SK-N-MC (cell line): Measurements from ENCODE around the gene MSH3.

Experiments
- DNase-seq: peaks from one replicate; pipeline ENCODE4 v3.0.0-alpha.2; 2011; ENCODE audit warnings: low read depth, low spot score
- H3K27ac ChIP-seq: fragments of 200-600 bp; sonication (generic); 2 replicates; pipeline ENCODE4 v1.5.1; 2016; ENCODE audit warnings: mixed run types
- H3K36me3 ChIP-seq: fragments of 200-600 bp; sonication (generic); 2 replicates; pipeline ENCODE4 v1.6.1; 2017; ENCODE audit warnings: antibody characterized with exemption, low read length, mixed read lengths; ENCODE audit not compliant: insufficient read depth
- H3K4me3 ChIP-seq: fragments of 200-600 bp; sonication (generic); 2 replicates; pipeline ENCODE4 v1.5.1; 2016
- H3K9ac ChIP-seq: fragments of 200-600 bp; sonication (generic); 2 replicates; pipeline ENCODE4 v1.8.0; 2017; ENCODE audit warnings: mixed run types, mixed read lengths; ENCODE audit not compliant: insufficient read length
- H3K9me3 ChIP-seq: fragments of 200-600 bp; sonication (generic); 2 replicates; pipeline ENCODE4 v1.6.1; 2017; ENCODE audit warnings: low read depth, mild to moderate bottlenecking, antibody characterized with exemption, low read length, moderate library complexity, mixed read lengths
- EZH2 ChIP-seq: fragments of 200-600 bp; sonication (generic); IDR thresholded peaks from one replicate; pipeline ENCODE4 v1.6.1; 2017; ENCODE audit warnings: antibody characterized with exemption
- FOXP2 ChIP-seq: optimal IDR thresholded peaks from 2 replicates; pipeline ENCODE3; 2011; ENCODE audit warnings: mild to moderate bottlenecking, moderate library complexity; ENCODE audit not compliant: insufficient read depth; ENCODE audit errors: extremely low read length, control extremely low read depth
- POLR2AphosphoS5 ChIP-seq: IDR thresholded peaks from 2 replicates; pipeline ENCODE4 v1.6.1; 2012; ENCODE audit warnings: mild to moderate bottlenecking, low read depth, low read length, borderline replicate concordance

The MSH3 gene

GRCh38 chr5:80740999-80741398, 86.5 kb downstream of the MSH3 start:
- TF ChIP-seq POLR2AphosphoS5 (no peak), EZH2 (no peak), FOXP2 (no peak)
- Histone ChIP-seq H3K9me3 (no peaks in the 10 kb centered on the region; the same call in 1 of the 2 replicates), H3K9ac (no peak overlapping the region), H3K27ac (no peak overlapping the region), H3K4me3 (no peak overlapping the region), H3K36me3 (peaks cover 34% of the 10 kb centered on the region)
- DNase-seq: no peak

GRCh38 chr5:80744149-80744548, 89.7 kb downstream of the MSH3 start:
- no peak for TF ChIP-seq EZH2
- no peak for TF ChIP-seq POLR2AphosphoS5
- TF ChIP-seq FOXP2: no peak
- no peak for DNase-seq
- Histone ChIP-seq H3K4me3 (no peak overlapping the region), H3K36me3 (peaks cover 51% of the 10 kb centered on the region), H3K9ac (no peak overlapping the region), H3K9me3 (no peaks in the 10 kb centered on the region; the same call in 1 of the 2 replicates), H3K27ac (no peak overlapping the region)

DNA sequence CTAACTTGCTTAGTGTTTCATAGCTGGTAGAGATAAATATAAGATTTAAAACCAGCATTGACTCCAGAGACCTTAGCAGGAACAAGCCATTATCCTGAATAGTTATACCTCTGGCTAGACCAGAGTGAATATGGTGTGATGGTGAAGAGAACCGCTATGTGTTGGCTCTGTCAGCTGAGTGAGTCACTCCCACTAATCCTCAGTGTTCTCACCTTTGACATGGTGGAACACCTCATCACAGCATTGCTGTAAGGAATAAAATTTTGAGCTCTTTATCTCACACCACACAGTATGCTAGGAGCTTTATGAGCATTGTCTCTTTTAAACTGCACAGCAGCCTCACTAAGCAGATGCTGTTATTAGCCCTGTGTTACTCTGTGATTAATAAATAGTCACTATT, 91.0 kb downstream of the MSH3 start:
- Histone ChIP-seq H3K4me3 (no peak overlapping the region), H3K9ac (no peak overlapping the region), H3K9me3 (no peaks in the 10 kb centered on the region; the same call in 1 of the 2 replicates), H3K27ac (no peak overlapping the region), H3K36me3 (peaks cover 55% of the 10 kb centered on the region)
- no peak for TF ChIP-seq FOXP2
- TF ChIP-seq POLR2AphosphoS5: no peak
- DNase-seq: no peak

DNA sequence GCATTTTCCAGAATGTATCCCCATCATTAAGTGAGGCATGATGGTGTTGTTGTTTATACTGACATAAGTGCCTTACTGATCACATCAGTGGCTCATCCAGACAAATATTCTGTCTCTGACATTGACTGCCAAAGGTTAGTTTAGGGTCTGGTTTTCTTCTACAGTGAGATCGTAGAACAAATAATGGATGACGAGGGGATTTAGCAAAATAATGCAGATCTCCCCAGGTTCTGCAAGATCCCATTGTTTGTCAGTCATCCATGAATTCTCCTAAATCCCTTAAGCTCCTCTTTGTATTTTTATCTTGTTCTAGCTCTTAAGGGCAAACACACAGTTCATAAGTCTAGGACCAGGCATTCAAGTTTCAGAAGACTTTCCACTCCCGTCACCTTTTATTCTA, 93.5 kb downstream of the MSH3 start:
- Histone ChIP-seq H3K27ac (no peak overlapping the region), H3K36me3 (peaks cover 62% of the 10 kb centered on the region), H3K4me3 (no peak overlapping the region), H3K9ac (no peak overlapping the region), H3K9me3 (no peaks in the 10 kb centered on the region; the same call in 1 of the 2 replicates)
- DNase-seq: no peak
- TF ChIP-seq POLR2AphosphoS5 (no peak), EZH2 (no peak), FOXP2 (no peak)

DNA sequence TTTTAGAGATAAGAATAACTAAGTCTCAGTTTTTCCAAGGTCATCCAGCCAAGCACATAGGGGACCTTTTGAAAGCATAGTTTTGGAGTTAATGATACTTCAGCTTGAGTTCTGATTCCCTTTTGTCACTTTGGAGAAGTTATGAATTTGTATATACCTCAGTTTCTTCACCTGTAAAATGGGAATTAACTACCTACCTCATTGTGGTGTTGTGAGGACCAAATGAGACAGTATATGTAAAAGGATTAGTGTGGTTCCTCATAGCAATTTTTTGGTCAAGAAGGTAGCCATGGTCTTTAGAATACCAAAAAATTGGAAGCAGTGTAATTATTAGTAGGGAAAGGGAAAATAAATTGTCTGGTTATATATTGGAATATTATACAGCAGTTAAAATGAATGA, 98.0 kb downstream of the MSH3 start:
- no peak for TF ChIP-seq EZH2
- TF ChIP-seq POLR2AphosphoS5: no peak
- no peak for TF ChIP-seq FOXP2
- no peak overlapping the region for H3K9ac ChIP-seq
- no peak for DNase-seq
- H3K36me3 ChIP-seq: peaks cover 19% of the 10 kb centered on the region
- no peak overlapping the region for H3K27ac ChIP-seq
- H3K9me3 ChIP-seq: no peaks in the 10 kb centered on the region
- no peak overlapping the region for H3K4me3 ChIP-seq

GRCh38 chr5:80753712-80754111, 99.3 kb downstream of the MSH3 start:
- H3K27ac ChIP-seq: no peak overlapping the region
- DNase-seq: no peak
- TF ChIP-seq FOXP2: no peak
- TF ChIP-seq EZH2: no peak
- no peak for TF ChIP-seq POLR2AphosphoS5
- H3K9me3 ChIP-seq: no peaks in the 10 kb centered on the region
- peaks cover 18% of the 10 kb centered on the region for H3K36me3 ChIP-seq
- H3K9ac ChIP-seq: no peak overlapping the region
- no peak overlapping the region for H3K4me3 ChIP-seq

- Histone ChIP-seq H3K9ac (no peak overlapping the region), H3K4me3 (no peak overlapping the region), H3K27ac (no peak overlapping the region), H3K9me3 (no peaks in the 10 kb centered on the region), H3K36me3 (peaks cover 13% of the 10 kb centered on the region)
- TF ChIP-seq POLR2AphosphoS5 (no peak), EZH2 (no peak), FOXP2 (no peak)
- DNase-seq: no peak
These were observed 100.4 kb downstream of the MSH3 start for GRCh38 chr5:80754900-80755299.

DNA sequence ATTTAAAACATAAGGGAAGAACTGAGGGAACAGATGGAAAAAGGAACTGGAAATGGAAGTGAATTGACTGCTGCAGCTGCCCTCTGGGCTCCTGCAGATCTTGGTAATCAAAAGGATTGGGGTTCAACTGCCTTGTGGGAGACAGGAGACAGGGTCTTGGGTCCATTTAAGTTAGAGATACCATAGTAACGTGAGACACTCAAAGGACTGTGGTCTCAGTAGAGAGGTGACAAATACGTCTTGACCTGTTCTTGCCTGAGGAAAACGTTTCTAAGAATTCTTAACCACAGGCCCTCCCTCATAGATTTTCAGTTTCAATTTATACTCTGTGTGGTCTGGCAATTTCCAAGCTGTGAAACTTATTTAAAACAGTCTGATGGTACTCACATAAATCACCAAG, 101.2 kb downstream of the MSH3 start:
- TF ChIP-seq FOXP2: no peak
- TF ChIP-seq POLR2AphosphoS5: no peak
- TF ChIP-seq EZH2: no peak
- H3K9me3 ChIP-seq: no peaks in the 10 kb centered on the region
- H3K4me3 ChIP-seq: no peak overlapping the region
- no peak for DNase-seq
- peaks cover 13% of the 10 kb centered on the region for H3K36me3 ChIP-seq
- no peak overlapping the region for H3K27ac ChIP-seq
- H3K9ac ChIP-seq: no peak overlapping the region

DNA sequence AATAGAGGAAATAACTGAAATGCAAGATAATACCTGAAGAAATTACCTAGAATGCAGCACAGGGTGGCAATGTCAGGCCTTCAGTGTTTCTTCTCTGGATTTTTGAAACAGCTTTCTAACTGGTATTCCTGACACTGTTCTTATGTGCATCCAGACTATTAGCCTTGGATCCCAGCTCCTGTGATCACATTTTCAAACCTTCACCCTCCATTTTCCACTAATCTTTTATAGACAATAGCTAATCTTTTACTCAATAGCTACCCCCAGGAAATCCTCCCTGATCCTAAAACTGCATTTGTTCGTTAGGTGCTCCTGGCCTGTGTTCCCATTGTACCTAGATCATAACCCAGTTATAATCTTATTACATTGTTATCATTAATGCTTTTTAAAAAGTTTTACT, 101.8 kb downstream of the MSH3 start:
- Histone ChIP-seq H3K36me3 (peaks cover 11% of the 10 kb centered on the region), H3K9me3 (no peaks in the 10 kb centered on the region), H3K27ac (no peak overlapping the region), H3K9ac (no peak overlapping the region), H3K4me3 (no peak overlapping the region)
- DNase-seq: no peak
- no peak for TF ChIP-seq FOXP2
- TF ChIP-seq EZH2: no peak
- TF ChIP-seq POLR2AphosphoS5: no peak
